ENCODE data around the gene HSPBP1. TPM values are rescaled to one million over a fixed set of nuclear protein-coding genes. Genes with fewer than 3 reads are reported as not detected.

The HSPBP1 gene
- total RNA-seq, 1 experiment from 2014 or later: 63.0 TPM

DNA sequence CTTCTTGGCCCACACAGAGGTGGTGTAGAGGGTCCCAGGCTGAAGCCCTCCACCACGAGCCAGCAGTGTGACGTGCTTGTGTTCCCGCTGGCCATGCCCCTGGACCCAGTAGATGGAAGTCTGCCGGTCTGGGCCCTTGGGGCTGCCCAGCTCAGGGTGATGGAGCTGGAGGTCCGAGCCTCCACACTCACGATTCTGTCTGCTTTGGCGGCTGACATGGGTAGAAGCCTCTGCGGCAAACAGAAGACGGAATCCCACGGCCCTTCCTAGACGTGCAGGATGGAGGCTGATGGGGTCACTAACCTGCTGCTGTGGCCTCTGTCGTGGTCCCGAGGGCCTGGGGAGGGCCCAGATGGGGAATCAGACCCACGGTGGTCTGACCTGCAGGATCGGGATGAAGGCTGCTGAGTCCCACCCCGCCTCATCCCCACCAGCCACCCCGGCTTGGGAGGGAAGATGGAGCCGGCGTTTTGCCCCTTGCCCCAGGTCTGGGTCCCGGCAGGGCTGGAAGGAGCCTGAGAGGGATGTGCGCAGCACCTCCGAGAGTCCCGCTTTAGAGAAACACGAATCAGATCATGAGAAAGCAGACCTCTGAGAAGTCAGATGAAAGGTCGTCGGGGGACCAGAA, 55.8 kb downstream of the HSPBP1 start:
- H4K20me1 ChIP-seq (ENCODE audit: insufficient read depth): no peaks in the 10 kb centered on the region
- H3K79me2 ChIP-seq (ENCODE audit: insufficient read depth, low read length): no peaks in the 10 kb centered on the region
- no peak overlapping the region for H2AFZ ChIP-seq (ENCODE audit: low read depth, low read length, poor library complexity, severe bottlenecking)
- H3K36me3 ChIP-seq (ENCODE audit: control insufficient read depth in 1 of 2, insufficient read depth in 2 of 2, low read length in 2 of 2): no peaks in the 10 kb centered on the region
- H3K4me2 ChIP-seq (ENCODE audit: low read length): no peak overlapping the region
- H3K27ac ChIP-seq (ENCODE audit: low read depth, low read length): no peak overlapping the region
- TF ChIP-seq POLR2AphosphoS5 (IDR thresholded peaks at IDR 0.05; ENCODE audit: low read depth, low read length): no peak
- TF ChIP-seq, protein P1, sequence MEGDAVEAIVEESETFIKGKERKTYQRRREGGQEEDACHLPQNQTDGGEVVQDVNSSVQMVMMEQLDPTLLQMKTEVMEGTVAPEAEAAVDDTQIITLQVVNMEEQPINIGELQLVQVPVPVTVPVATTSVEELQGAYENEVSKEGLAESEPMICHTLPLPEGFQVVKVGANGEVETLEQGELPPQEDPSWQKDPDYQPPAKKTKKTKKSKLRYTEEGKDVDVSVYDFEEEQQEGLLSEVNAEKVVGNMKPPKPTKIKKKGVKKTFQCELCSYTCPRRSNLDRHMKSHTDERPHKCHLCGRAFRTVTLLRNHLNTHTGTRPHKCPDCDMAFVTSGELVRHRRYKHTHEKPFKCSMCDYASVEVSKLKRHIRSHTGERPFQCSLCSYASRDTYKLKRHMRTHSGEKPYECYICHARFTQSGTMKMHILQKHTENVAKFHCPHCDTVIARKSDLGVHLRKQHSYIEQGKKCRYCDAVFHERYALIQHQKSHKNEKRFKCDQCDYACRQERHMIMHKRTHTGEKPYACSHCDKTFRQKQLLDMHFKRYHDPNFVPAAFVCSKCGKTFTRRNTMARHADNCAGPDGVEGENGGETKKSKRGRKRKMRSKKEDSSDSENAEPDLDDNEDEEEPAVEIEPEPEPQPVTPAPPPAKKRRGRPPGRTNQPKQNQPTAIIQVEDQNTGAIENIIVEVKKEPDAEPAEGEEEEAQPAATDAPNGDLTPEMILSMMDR (IDR thresholded peaks at IDR 0.05 in 2 of 3, conservative IDR thresholded peaks at IDR 0.05 in 1 of 3; ENCODE audit: borderline replicate concordance in 1 of 3, insufficient read depth in 1 of 3, low read depth in 2 of 3, low read length in 2 of 3): no peak
- TF ChIP-seq, protein P2, sequence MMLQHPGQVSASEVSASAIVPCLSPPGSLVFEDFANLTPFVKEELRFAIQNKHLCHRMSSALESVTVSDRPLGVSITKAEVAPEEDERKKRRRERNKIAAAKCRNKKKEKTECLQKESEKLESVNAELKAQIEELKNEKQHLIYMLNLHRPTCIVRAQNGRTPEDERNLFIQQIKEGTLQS (IDR thresholded peaks at IDR 0.05): no peak
- no peak for TF ChIP-seq ELF1 (IDR thresholded peaks at IDR 0.05; ENCODE audit: borderline replicate concordance, low read depth)
- TF ChIP-seq YY1 (IDR thresholded peaks at IDR 0.05; ENCODE audit: extremely low read depth, insufficient replicate concordance, low read depth, low read length): no peak
- TF ChIP-seq, protein P3, sequence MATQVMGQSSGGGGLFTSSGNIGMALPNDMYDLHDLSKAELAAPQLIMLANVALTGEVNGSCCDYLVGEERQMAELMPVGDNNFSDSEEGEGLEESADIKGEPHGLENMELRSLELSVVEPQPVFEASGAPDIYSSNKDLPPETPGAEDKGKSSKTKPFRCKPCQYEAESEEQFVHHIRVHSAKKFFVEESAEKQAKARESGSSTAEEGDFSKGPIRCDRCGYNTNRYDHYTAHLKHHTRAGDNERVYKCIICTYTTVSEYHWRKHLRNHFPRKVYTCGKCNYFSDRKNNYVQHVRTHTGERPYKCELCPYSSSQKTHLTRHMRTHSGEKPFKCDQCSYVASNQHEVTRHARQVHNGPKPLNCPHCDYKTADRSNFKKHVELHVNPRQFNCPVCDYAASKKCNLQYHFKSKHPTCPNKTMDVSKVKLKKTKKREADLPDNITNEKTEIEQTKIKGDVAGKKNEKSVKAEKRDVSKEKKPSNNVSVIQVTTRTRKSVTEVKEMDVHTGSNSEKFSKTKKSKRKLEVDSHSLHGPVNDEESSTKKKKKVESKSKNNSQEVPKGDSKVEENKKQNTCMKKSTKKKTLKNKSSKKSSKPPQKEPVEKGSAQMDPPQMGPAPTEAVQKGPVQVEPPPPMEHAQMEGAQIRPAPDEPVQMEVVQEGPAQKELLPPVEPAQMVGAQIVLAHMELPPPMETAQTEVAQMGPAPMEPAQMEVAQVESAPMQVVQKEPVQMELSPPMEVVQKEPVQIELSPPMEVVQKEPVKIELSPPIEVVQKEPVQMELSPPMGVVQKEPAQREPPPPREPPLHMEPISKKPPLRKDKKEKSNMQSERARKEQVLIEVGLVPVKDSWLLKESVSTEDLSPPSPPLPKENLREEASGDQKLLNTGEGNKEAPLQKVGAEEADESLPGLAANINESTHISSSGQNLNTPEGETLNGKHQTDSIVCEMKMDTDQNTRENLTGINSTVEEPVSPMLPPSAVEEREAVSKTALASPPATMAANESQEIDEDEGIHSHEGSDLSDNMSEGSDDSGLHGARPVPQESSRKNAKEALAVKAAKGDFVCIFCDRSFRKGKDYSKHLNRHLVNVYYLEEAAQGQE (IDR thresholded peaks at IDR 0.05; ENCODE audit: low read depth): no peak
- no peak for TF ChIP-seq SP1 (IDR thresholded peaks at IDR 0.05; ENCODE audit: low read depth)
- no peak for TF ChIP-seq SRF (IDR thresholded peaks at IDR 0.05; ENCODE audit: low read depth)
- TF ChIP-seq FOSL1 (IDR thresholded peaks at IDR 0.05; ENCODE audit: low read depth): no peak
- no peak for TF ChIP-seq RAD21 (IDR thresholded peaks at IDR 0.05; ENCODE audit: low read depth)
- TF ChIP-seq CBX3 (IDR thresholded peaks at IDR 0.05; ENCODE audit: low read depth): no peak
- TF ChIP-seq EGR1 (IDR thresholded peaks at IDR 0.05; ENCODE audit: low read depth): no peak
- no peak for TF ChIP-seq JUND (IDR thresholded peaks at IDR 0.05)
- no peak for TF ChIP-seq SIN3A (IDR thresholded peaks at IDR 0.05; ENCODE audit: low read depth)
- no peak for TF ChIP-seq TCF7L2 (IDR thresholded peaks at IDR 0.05; ENCODE audit: borderline replicate concordance, extremely low read depth, insufficient read depth, insufficient read length)
- no peak for TF ChIP-seq ZNF274 (IDR thresholded peaks at IDR 0.05; ENCODE audit: low read depth, low read length)
- no peak for TF ChIP-seq ZFX (IDR thresholded peaks at IDR 0.05)
- no peak for TF ChIP-seq EZH2phosphoT487 (IDR thresholded peaks at IDR 0.05; ENCODE audit: borderline replicate concordance)
- TF ChIP-seq POLR2A (IDR thresholded peaks at IDR 0.05; ENCODE audit: borderline replicate concordance, extremely low read depth, insufficient read depth, insufficient read length): no peak
- POLR2A ChIA-PET: no interaction called here
- CTCF ChIA-PET: no interaction called here
- H3K9ac ChIP-seq (ENCODE audit: low read length): no peak overlapping the region
- RAD21 ChIA-PET (ENCODE audit: low non-redundant PET in 1 of 2, low total read pairs in 2 of 2, uncharacterized antibody in 2 of 2, unreplicated experiment in 2 of 2): no interaction called here
- no peaks in the 10 kb centered on the region for H3K4me1 ChIP-seq (ENCODE audit: control insufficient read depth in 1 of 2, insufficient read depth in 2 of 2, low read length in 2 of 2)
- no peaks in the 10 kb centered on the region for H3K9me2 ChIP-seq (ENCODE audit: insufficient read depth)
- no peak for DNase-seq (ENCODE audit: low read depth, low spot score)
- intact Hi-C loops (cut with micrococcal nuclease): no loop called here
- no TSS peak for BruUV-seq (replicated peaks)
- no peak overlapping the region for H3K4me3 ChIP-seq (replicated peaks in 1 of 2; ENCODE audit: low read depth in 1 of 2, low read length in 2 of 2)
- no peaks in the 10 kb centered on the region; a peak in 1 of 4 replicates for H3K9me3 ChIP-seq (ENCODE audit: control insufficient read depth in 1 of 2, insufficient read depth in 1 of 2, low read depth in 1 of 2, low read length in 2 of 2)
- ATAC-seq: no peak
- no peaks in the 10 kb centered on the region for H3K27me3 ChIP-seq (ENCODE audit: insufficient read depth, low read length)
